ENCODE measurements around the gene MEDAG. TPM values are rescaled to one million over a fixed set of nuclear protein-coding genes. Genes with fewer than 3 reads are reported as not detected.
"Not testable (repeated sequence)": the region's sequence is repeated elsewhere in the genome, so short reads cannot be mapped to it uniquely, and the experiment has no call there.

The MEDAG gene
- polyA plus RNA-seq, 12 donors, result 7.6 to 17.9 (median 10.7) TPM; not detected in 1

DNA sequence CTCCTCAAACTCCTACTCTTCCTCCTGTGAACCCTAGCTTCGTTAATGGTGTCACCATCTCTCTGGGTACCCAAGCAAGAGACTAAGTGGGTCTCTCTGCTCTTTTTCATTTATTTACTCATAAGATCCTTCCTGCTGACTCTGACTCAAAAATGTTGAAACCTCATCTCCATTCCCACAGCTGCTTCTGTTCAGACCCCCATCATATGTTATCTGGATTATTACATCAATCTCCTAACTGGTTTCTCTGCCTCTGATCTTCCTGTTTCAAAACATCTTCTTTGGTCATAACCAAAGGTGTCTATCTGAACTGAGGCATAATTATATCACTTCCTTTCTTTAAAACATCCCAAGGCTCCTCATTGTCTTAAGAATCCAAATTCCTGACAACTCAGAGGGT is 2.0 kb upstream of the MEDAG start:
- DNase-seq, result no peak

DNA sequence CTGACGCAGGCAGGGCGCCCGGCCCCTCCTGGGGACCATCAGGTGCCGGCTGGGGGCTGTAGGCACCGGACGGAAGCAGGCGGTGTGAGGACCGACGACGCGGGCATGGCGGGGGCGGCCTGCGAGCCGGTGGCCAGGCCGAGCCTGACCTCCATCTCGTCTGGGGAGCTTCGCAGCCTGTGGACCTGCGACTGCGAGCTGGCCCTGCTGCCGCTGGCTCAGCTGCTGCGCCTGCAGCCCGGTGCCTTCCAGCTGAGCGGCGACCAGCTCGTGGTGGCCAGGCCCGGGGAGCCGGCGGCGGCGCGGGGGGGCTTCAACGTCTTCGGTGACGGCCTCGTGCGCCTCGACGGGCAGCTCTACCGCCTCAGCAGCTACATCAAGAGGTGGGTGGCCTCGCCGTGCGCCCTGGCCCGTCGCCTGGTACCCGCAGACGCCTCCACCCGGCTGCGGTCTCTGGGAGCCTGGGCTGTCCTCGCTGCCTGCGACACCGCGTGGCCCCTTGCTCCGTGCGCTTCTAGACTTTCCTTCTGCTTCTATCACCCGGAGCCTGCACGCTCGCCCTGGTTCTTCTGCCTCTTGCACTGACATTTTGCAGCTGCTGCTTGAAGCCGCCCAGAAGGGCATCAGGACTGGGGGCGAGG is 460 bp downstream of the MEDAG start:
- no peak for DNase-seq

DNA sequence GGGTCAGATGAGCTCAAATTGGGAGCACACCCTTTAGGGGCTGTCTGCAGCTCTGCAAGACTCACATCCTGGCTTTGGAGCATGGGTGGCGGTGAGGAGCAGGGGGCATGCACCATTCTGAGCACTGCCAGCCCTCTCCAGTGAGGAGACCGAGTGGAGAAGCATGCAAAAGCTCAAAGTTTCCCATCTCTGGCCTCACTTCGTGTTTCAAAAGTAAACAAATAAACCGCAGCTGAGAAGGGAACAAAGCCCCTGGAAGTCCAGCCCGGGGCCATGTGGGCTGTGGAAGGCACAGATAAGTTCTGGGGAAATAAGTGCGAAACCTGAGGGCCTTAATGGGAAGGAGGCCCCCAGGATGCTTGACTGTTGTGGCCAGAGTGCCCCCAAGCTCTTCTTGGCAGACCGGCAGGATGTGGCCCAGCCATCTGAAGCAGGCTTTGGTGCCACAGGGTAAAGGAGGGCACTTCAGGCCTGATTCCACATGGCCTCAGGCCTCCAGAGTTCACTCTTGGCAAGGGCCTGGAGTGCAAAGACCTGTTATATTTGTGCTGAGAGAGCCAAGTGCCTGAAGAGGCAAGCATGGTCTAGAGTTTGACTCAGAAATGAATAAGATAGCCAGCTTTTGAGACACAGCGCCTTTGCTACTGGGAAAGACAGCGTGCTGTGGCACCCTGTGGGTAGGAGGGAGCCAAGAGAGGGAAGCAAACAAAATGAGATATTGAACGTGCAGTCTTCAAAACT is 1.2 kb downstream of the MEDAG start:
- DNase-seq, result no peak

DNA sequence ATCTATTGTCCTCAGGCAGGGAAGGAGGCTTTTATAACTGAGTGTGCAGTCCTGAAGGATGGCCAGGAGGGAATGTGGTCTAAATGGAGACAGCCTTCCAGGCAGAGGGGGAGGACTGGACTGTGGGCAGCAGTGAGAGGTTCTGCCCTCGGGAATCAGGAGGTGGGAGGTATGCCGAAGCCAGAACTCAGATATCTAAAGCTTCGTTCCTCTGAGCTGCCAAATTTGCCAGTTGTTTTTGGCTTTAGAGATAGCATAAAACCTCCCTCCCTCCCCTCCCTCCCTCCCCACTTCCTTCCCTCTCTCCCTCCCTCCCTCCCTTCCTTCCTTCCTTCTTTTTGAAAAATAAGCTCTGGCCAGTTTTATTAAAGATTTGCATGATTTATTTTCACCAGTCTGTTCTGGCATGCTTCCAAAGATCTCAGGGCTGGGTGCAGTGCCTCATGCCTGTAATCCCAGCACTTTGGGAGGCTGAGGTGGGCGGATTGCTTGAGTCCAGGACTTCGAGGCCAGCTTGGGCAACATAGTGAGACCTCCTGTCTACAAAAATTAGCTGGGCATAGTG is 2.4 kb downstream of the MEDAG start:
- DNase-seq, result no peak

DNA sequence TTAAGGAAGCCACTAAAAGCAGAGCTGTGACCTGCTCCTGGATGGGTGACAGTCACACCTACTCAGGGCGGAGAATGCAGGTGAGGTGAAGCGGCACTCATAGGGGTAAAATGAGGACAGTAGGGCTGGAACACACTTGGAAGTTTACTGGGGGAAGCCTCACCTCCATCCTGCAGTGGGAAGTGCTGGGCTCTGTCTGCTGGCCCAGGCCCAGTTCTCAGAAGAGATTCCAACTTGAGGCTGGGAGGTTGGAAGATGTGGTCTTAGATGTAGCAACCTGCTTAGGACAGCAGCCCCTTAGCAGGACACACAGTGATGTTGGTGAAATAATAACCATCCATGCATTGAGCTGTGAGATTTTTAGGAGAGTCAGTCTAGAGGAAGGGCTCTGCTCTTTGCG is 4.6 kb downstream of the MEDAG start:
- DNase-seq, result no peak

DNA sequence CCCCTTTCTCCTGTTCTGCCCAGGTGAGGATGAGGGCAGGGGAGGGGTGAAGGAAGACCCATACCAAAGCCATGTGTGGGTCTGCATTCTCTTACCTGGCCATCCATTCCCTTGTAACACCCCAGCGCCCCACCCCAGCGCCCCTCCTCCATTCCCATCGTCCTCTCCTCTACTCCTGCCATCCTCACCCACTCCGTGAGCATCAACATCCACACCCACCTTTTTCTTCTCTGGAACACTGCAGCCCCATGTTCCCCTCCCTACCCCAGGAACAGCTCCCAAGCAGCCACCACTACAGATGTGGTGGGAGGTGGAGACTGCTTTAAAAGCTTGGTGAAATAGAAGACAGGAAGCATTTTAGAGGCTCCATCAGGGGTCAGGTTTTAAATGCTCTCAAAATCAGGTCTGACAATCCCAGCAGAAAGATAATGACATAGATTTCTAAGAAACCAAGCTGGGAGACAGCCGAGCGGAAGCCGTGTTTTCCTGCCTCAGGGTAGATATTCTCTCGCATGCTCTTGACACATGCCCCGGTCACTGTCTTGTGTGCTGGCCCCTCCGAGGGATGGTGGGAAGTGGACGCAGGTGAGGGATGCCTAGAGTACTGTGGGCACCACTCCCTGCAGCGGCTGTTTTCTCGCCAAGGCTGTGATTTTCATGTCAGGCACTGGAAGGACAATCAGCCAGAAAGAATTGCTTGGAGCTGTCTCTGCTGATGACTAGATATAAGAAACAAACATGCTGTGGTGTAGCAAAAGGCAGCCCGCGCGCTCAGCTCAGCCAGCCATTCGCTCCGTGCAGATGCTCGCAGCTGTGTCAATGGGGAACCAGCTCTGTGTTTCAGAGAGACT is 9.8 kb downstream of the MEDAG start:
- DNase-seq, result no peak

DNA sequence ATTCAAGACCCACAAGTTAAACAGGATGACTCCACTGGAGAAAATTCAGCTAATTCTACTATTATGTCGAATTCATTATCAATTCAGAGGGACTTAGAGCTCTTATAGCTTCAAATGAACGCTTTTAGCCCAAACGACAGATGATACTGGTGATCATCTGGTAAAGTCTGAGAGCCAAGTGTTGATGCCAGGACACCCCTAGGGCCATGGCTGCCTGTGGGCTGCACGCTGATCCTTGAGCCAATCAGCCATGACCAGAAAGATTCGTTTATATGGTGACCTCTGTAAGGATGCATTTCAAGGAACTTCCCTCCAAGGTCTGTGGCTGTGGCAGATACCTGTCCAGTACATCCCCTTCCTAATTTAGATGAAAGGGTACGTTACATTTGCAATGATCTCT is 10.9 kb downstream of the MEDAG start:
- DNase-seq, result no peak

DNA sequence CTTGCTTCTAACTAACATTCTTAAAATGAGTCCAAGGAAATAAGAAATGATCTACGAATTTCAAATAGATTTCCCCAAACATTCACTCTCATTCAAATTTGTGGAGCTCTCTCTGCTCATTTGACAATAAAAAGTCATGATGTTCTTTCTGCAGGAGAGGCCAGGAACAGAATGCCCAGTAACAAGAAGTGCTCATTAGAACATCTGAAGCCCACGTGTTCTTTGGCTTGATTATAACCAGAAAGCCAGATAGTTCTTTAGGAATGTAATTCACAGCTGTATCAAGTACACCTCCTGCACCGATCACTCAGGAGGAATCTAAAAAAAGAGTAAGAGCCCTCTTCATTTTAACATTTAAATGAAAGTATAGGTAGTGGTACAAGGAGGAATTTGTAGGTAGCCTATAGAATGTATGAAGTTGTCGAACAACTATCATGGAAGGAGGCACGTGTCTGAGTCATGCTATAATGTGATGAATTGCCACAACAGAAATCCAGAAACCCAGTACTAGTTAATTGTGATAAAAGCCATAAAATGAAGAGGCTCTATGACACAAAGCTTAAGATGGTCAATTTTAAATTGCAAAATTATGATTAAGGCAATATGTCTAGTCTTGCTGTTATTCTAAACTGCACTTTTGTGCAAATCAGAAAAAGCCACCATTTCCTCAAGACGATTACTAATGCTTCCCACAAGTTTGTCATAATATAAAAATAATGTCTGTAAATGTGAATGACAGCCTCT is 12.8 kb downstream of the MEDAG start:
- DNase-seq, result no peak

DNA sequence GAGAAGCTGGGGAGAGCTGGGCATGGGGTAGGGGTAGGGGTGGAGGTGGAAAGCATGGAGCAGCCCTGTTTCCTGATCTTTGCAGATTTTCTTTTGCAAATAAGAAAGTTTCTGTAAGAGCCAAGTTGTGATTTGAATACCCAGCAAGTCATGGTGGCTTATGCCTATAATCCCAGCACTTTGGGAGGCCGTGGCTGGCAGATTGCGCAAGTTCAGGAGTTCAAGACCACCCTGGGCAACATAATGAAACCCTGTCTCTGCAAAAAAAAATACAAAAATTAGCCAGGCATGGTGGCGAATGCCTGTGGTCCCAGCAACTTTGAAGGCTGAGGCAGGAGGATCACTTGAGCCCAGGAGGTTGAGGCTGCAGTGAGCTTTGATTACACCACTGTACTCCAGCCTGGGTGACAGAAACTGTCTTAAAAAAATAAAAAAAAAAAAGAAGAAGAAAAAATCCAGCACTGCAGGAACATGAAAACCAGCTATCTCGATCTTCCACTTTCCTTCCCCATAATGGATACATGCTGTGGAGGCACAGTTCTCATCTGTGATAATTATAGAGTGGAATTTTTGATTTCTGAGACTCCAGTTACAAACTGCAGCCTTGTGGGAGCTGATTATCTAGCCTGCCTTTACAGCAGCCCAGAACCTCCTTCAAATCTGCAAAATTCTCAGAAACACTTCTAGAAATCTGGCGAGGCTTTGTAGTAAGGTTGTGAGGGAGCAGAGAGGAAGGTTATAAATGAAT is 14.3 kb downstream of the MEDAG start:
- no peak for DNase-seq

DNA sequence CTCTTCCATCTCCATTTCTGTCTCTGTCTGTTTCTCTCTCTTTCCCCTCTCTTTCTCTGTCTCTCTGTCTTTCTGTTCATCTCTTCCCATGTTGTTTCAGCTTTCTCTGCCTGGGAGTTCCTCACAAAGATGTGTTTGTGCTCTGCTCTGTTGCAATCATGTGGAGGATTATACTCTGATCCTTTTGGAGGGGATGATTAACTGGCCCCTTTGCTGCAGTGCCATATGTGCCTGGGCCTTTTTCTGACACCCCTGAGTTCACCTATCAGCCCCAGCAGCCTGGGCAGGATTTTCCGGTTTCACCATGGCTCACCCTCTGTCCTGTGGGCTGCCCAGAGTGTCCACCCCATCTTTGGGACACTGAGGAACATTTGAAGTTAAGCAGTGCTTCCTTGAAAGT is 17.3 kb downstream of the MEDAG start:
- no peak for DNase-seq

DNA sequence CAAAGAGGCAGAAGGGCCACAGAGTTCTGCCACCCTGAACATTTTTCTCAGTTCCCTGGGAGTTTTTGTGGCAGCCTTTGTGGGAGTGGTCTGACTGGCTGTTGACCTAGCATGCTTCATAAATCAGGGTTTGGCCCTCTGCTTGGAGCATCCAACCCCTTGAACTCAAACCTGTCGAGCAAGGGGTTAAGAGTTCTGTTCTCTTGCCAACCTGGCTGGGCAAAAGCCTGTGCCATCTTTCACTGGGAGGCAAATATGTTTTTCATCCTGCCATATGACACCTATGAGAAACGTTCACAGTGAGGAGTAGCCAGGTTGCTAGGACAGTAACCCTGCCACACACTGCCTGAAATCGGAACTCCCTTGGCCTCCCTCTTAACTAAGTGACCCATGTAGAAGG is 18.6 kb downstream of the MEDAG start:
- no peak for DNase-seq

DNA sequence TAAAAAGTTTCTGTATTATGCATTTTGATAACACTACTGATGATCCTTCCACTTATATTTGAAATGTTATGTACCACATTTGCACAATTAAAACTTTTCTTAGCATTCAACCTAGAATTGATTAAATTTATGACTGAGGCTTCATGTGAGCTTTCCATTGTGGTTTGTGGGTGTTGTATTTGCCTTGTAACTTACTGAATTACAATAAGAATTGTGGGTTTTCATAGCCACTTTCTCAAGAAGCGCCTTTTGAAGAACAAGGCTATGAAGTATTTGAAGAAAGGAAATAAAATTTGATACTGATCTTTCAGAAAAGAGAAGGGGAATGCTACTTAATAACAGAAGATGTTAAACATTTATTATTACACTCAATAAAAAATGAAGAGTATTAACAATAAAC is 19.4 kb downstream of the MEDAG start:
- no peak for DNase-seq

DNA sequence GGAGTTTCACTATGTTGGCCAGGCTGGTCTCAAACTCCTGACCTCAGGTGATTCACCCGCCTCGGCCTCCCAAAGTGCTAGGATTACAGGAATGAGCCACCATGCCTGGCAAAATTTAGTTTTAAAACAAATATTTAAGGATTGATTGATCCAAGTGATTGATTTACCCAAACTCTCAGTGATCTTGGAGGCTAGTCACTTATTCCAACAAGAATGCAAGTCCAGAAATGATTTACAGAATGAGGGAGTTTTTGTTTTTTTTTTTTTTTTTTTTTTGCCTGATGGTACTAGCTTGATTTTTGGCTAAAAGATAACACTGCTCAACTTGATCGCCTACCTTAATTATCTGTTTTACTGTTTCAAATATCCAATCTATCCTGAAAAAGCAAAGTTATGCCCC is 20.7 kb downstream of the MEDAG start:
- DNase-seq, result no peak

DNA sequence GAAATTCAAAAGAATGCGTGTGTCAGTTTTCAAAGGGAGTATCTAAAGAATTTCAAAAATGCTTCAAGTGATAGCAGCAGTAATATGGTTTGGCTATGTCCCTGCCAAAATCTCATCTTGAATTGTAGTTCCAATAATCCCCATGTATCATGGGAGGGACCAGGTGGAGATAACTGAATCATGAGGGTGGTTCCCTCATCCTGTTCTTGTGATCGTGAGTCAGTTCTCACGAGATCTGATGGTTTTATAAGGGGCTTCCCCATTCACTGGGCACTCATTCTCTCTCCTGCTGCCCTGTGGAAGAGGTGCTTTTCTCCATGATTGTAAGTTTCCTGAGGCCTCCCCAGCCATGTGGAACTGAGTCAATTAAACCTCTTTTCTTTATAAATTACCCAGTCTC is 21.1 kb downstream of the MEDAG start:
- DNase-seq, result not testable (repeated sequence)

DNA sequence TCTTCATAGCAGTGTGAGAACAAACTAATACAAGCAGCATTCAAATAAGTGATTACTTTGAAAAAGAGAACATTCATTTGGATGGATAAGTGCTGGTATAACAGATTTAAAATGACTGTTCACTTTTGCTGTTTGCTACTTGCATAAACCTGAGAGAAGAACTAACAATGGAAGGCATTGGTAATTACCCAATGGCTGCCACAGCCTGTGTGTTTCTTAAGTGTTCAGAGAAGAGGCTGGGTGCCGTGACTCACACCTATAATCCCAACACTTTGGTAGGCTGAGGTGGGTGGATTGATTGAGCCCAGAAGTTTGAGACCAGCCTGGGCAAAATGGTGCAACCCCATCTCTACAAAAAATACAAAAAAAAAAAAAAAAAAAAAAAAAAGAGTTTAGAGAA is 21.5 kb downstream of the MEDAG start:
- no peak for DNase-seq

DNA sequence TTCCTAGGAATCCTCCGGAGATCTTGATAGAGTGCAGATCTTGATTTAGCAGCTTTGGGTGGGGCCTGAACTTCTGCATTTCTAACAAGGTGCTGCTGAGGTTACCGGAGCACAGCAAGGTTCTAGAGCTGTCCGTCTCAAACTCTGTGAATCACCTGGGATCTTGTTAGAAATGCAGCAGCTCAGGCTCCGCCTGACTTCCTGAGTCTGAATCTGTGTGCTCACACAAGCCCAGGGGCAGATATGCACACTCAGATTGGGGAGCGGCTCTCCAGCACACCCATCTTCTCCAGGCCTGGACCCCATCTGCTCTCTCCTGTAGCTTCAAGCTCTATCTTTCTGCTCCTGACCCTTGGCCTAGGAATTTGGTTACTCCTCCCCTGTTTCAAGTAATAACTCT is 22.9 kb downstream of the MEDAG start:
- no peak for DNase-seq

DNA sequence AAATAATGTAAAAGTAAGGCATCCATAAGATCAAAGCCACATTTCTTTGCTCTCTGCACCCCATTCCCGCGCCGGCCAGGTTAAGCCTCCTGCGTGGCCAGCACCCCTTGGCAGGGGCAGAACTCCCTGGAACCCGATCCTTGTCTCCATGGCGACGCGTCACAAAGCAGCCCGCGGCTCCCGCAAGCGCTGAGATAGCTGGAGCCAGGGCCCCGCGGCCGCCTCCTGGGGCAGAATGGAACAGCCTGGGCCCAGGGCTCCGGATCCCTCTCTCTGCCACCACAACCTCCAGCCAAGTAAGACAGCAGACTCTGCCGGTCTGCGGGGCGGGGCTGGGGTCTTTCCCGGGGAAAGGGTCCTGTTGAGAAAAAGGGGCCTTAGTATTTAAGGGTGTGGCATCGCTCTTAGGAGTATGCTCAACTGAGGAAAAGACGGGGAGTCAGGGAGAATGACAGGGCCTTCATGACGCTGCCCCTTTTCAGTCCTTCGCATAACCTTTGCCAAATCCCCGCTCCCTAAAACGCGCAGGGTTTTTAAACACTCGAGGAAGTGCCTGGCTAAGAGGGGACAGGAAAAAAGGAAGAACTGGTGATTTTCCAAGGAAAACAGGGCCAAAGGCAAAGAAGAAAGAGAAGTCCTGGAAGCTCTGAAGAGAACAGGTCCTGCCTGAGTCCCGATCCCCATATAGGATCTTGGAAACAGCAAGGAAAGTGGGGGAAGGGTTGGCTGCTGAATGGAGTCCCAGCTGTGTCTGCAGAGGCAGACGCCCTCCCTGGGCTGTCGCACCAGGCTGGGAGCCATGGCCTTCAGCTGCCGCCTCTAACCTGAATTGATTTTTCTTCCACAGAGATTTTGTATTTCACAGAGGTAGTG is 26.6 kb downstream of the MEDAG start, which contains the start of gene TEX26:
TEX26 (plus strand) TSS at position 176 of the 873 bp plus-strand sequence; CDS start at position 236, 60 bp downstream.
- peak; percentile 50 for DNase-seq

DNA sequence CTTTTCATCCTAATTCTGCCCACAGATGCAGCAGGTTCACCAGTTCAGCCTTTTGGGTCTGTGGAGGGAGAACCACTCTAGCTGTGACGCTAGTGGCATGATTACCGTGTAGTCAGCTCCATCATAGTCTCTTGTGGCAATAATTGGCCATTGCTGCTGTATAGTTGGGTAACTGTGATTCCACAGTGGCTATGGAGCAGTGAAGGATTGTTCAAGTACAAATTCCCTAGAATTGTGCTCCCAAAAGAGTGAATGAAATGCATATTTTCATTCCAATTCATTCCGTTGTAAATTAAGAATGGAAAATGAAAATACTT is 27.2 kb downstream of the MEDAG start:
- no peak for DNase-seq

DNA sequence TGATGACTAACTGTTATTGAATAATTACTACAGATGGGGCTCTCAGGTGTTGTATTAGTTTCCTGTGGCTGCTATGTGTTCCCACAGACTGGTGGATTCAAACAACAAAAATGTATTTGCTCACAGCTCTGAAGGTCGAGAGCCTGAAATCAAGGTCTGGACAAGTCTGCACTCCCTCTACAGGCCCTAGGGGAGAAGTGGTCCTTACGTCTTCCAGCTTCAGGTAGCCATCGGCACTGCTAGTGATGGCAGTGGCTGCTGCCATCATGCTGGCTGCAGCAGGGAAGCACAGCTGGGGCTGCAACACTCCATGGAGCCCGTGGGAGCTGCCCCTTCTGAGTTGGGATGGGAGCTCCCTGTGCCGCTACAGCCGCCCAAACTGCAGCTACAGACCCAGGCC is 28.3 kb downstream of the MEDAG start:
- no peak for DNase-seq

DNA sequence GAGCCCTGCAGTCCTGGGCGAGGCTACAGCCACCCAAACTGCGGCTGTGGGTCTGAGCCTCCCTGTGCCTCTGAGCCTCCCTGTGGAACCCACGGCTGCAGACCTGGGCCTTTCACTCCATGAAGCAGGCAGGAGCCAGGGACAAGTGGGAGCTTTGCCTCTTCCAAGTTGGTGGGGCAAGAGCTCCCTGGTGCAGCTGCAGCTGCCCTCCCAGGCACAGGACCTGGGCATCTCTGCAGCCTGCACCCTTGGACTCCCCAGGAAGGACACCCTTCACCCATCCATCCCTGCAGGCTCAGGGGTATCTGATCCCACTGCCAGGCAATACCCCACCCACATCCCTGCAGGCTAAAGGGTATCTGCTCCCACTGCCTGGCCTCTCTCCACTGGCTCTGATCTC is 28.7 kb downstream of the MEDAG start:
- no peak for DNase-seq
